ENCODE results near the gene ANKRD40. TPM values are rescaled to one million over a fixed set of nuclear protein-coding genes. Genes with fewer than 3 reads are reported as not detected.

The ANKRD40 gene
- total RNA-seq, 2 experiments from 2014 or later = 31.1 to 34.2 TPM

- H3K36me3 Mint-ChIP-seq (ENCODE audit: low read depth) = peaks cover 1% of the 10 kb centered on the region
- ChIA-PET POLR2A (no interaction called here), CTCF (no interaction called here)
- no peak for DNase-seq
- no peak overlapping the region for H3K4me3 Mint-ChIP-seq
- no peaks in the 10 kb centered on the region for H3K4me1 Mint-ChIP-seq
- H3K27me3 Mint-ChIP-seq = no peaks in the 10 kb centered on the region
- H3K27ac Mint-ChIP-seq = no peak overlapping the region
- H3K9me3 Mint-ChIP-seq = no peaks in the 10 kb centered on the region
Observed at GRCh38 chr17:50688245-50688644, 19.5 kb downstream of the ANKRD40 start.

DNA sequence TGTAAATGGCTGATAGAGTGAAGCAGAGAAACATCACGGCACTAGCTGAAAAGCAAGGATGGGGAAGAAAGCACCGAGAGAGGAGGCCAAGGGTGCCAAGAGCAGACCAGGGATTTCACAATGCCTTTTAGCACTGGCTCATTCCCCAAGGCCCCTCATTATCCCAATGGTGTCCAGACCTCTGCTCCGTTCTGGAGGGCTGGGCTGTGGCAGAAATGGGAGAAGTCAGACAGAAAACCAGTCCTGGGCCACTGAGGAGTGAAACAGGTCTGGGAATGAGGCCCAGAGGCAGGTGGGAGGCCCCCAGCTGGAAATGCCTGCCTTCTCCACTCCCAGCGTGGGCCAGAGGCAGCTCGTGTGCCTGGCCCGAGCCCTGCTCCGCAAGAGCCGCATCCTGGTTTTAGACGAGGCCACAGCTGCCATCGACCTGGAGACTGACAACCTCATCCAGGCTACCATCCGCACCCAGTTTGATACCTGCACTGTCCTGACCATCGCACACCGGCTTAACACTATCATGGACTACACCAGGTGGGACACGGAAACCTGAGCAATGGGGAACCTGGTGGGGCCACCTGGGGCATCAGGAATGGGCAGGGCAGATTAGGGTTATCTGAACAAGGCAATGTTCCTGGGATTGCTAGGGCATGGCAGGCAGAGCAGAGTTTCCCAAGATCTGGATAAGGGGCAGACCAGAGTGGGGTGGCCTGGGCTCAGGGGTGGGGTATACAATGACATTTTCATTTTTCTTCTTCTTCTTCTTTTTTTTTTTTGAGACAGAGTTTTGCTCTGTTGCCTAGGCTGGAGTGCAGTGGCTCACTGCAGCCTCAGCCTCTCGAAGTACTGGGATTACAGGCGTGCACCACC is 20.3 kb downstream of the ANKRD40 start:
- CTCF ChIA-PET = interaction anchor here (1.0 to 1.5 kb wide), 3 partner anchors 18 to 90 kb away, joined by 3 to 4 read pairs (median 3); no protein-coding TSS in a partner anchor
- POLR2A ChIA-PET = no interaction called here
- Mint-ChIP-seq H3K27me3 (peaks cover 2% of the 10 kb centered on the region), H3K9me3 (no peaks in the 10 kb centered on the region), H3K36me3 (ENCODE audit: low read depth) (no peaks in the 10 kb centered on the region), H3K27ac (no peak overlapping the region), H3K4me3 (no peak overlapping the region), H3K4me1 (no peaks in the 10 kb centered on the region)
- no peak for DNase-seq

DNA sequence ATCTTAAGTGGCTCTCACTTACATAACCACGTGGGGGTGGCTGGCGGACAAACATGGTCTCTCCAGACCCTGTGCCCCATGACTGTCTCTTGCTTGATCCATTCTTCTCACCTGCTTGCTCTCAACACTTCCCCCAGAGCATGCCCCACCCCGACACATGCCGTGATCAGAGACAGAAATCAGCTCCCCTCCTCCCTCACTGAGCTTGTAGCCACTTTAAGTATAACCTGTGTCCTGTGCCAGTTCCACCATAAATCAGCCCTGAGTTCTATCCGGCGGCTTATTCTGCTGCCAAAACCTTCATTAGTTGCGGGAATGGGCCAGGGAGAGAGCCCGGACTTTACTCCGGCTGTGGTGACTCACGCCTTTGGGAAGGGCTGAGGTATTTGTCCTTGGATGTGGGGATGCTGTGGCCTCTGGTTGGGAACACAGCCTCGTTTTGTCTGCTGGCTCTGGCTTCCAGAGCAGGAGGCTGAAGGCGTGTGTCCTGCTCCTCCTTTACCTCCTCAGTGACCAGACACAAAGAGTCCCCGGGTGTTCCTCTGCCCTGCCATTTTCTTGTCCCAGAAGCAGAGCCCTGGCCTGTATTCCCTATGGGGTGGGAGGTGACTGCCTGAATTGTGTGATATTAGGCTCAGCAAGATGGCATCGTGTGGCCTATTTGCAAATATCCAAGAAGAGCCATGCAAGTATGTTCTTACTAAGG is 21.1 kb downstream of the ANKRD40 start:
- POLR2A ChIA-PET = no interaction called here
- Mint-ChIP-seq H3K9me3 (no peaks in the 10 kb centered on the region), H3K4me1 (no peaks in the 10 kb centered on the region), H3K27me3 (peaks cover 9% of the 10 kb centered on the region), H3K4me3 (no peak overlapping the region), H3K36me3 (ENCODE audit: low read depth) (no peaks in the 10 kb centered on the region), H3K27ac (no peak overlapping the region)
- CTCF ChIA-PET = interaction anchor here (1.0 to 1.5 kb wide), 3 partner anchors 18 to 90 kb away, joined by 3 to 4 read pairs (median 3); no protein-coding TSS in a partner anchor
- no peak for DNase-seq

- ChIA-PET POLR2A (no interaction called here), CTCF (interaction anchor here (0.5 to 1.7 kb wide), 5 partner anchors 15 to 91 kb away, joined by 3 to 4 read pairs (median 3); no protein-coding TSS in a partner anchor)
- no peak overlapping the region for H3K4me3 Mint-ChIP-seq
- peaks cover 16% of the 10 kb centered on the region for H3K27me3 Mint-ChIP-seq
- no peaks in the 10 kb centered on the region for H3K36me3 Mint-ChIP-seq (ENCODE audit: low read depth)
- H3K27ac Mint-ChIP-seq = no peak overlapping the region
- no peaks in the 10 kb centered on the region for H3K9me3 Mint-ChIP-seq
- H3K4me1 Mint-ChIP-seq = peaks cover 6% of the 10 kb centered on the region
- no peak for DNase-seq
Observed at GRCh38 chr17:50685691-50686493, 21.8 kb downstream of the ANKRD40 start.

DNA sequence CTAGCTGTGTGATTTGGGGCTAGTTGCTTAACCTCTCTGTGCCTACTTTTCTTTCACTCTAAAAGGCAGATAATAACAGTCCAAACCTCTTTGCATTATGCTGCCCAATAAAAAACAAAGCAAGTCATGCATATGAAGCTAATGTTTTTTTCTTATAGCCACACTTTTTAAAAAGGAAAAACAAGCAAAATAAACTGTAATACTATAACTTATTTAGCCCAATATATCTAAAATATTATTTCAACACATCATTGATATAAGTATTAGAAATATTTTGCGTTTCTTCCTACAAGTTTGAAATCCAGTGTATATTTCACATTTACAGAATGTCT is 22.4 kb downstream of the ANKRD40 start:
- Mint-ChIP-seq H3K27ac (no peak overlapping the region), H3K9me3 (no peaks in the 10 kb centered on the region), H3K36me3 (ENCODE audit: low read depth) (no peaks in the 10 kb centered on the region), H3K4me3 (no peak overlapping the region), H3K4me1 (peaks cover 6% of the 10 kb centered on the region), H3K27me3 (peaks cover 20% of the 10 kb centered on the region)
- POLR2A ChIA-PET = no interaction called here
- DNase-seq = no peak
- CTCF ChIA-PET = interaction anchor here (0.5 to 1.7 kb wide), 4 partner anchors 11 to 32 kb away, joined by 3 to 4 read pairs (median 4); no protein-coding TSS in a partner anchor

- peaks cover 25% of the 10 kb centered on the region for H3K27me3 Mint-ChIP-seq
- DNase-seq = no peak
- no peaks in the 10 kb centered on the region for H3K36me3 Mint-ChIP-seq (ENCODE audit: low read depth)
- H3K4me1 Mint-ChIP-seq = peaks cover 6% of the 10 kb centered on the region
- ChIA-PET POLR2A (no interaction called here), CTCF (interaction anchor here (0.5 to 1.7 kb wide), 6 partner anchors 11 to 287 kb away, joined by 3 to 4 read pairs (median 3); partner anchors contain the start of gene LRRC59)
- no peaks in the 10 kb centered on the region for H3K9me3 Mint-ChIP-seq
- no peak overlapping the region for H3K27ac Mint-ChIP-seq
- no peak overlapping the region for H3K4me3 Mint-ChIP-seq
Observed at GRCh38 chr17:50684612-50685333, 22.9 kb downstream of the ANKRD40 start.

DNA sequence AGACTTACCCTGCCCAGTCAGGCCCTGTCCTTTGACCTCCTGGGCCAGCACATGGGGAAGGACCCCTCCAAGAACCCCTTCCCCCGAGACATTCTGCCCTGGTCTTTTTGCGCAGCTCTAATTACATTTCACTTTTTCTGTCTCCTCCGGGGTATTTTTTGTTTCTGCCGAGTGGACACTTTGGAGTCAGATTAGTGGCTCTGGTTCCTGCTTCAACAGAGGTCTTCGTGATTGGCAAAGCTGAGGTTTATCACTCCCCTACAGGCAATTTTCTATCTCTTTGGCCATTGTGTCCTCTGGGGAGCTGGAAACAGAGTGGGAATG is 23.5 kb downstream of the ANKRD40 start:
- no peaks in the 10 kb centered on the region for H3K9me3 Mint-ChIP-seq
- POLR2A ChIA-PET = no interaction called here
- CTCF ChIA-PET = interaction anchor here (1.2 kb wide), 1 partner anchor 54 kb away, joined by 3 read pairs; no protein-coding TSS in a partner anchor
- DNase-seq = no peak
- peaks cover 25% of the 10 kb centered on the region for H3K27me3 Mint-ChIP-seq
- no peak overlapping the region for H3K27ac Mint-ChIP-seq
- peaks cover 6% of the 10 kb centered on the region for H3K4me1 Mint-ChIP-seq
- no peak overlapping the region for H3K4me3 Mint-ChIP-seq
- H3K36me3 Mint-ChIP-seq (ENCODE audit: low read depth) = no peaks in the 10 kb centered on the region

- H3K27me3 Mint-ChIP-seq = peaks cover 25% of the 10 kb centered on the region
- no peak overlapping the region for H3K4me3 Mint-ChIP-seq
- no peak for DNase-seq
- no peaks in the 10 kb centered on the region for H3K36me3 Mint-ChIP-seq (ENCODE audit: low read depth)
- no peak overlapping the region for H3K27ac Mint-ChIP-seq
- ChIA-PET POLR2A (no interaction called here), CTCF (interaction anchor here (1.2 to 1.5 kb wide), 2 partner anchors 54 to 190 kb away, joined by 3 to 4 read pairs; no protein-coding TSS in a partner anchor)
- peaks cover 6% of the 10 kb centered on the region for H3K4me1 Mint-ChIP-seq
- H3K9me3 Mint-ChIP-seq = no peaks in the 10 kb centered on the region
Observed at GRCh38 chr17:50683434-50684287, 24.1 kb downstream of the ANKRD40 start.

DNA sequence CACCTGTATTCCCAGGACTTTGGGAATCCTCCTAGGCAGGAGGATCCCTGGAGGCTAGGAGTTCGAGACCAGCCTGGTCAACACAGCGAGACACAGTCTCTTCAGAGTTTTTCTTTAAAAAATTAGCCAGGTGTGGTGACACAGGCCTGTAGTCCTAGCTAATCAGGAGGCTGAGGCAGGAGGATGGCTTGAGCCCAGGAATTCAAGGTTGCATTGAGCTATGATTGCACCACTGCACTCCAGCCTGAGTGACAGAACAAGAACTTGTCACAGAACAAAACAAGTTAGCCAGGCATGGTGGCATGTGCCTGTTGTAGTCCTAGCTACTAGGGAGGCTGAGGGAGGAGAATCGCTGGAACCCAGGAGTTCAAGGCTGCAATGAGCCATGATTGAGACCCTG is 24.8 kb downstream of the ANKRD40 start:
- Mint-ChIP-seq H3K36me3 (ENCODE audit: low read depth) (no peaks in the 10 kb centered on the region), H3K27ac (no peak overlapping the region)
- POLR2A ChIA-PET = no interaction called here

GRCh38 chr17:50682441-50682840 is 25.3 kb downstream of the ANKRD40 start:
- H3K27me3 Mint-ChIP-seq = peaks cover 25% of the 10 kb centered on the region
- DNase-seq = no peak
- no peaks in the 10 kb centered on the region for H3K9me3 Mint-ChIP-seq
- ChIA-PET POLR2A (no interaction called here), CTCF (interaction anchor here (1.5 kb wide), 1 partner anchor 189 kb away, joined by 4 read pairs; no protein-coding TSS in a partner anchor)
- no peak overlapping the region for H3K4me3 Mint-ChIP-seq
- no peak overlapping the region for H3K27ac Mint-ChIP-seq
- H3K36me3 Mint-ChIP-seq (ENCODE audit: low read depth) = no peaks in the 10 kb centered on the region
- H3K4me1 Mint-ChIP-seq = peaks cover 6% of the 10 kb centered on the region

More for the DNA sequence above, 24.8 kb downstream of the ANKRD40 start:
- DNase-seq = no peak
- Mint-ChIP-seq H3K27me3 (peaks cover 25% of the 10 kb centered on the region), H3K9me3 (no peaks in the 10 kb centered on the region), H3K4me1 (peaks cover 6% of the 10 kb centered on the region), H3K4me3 (no peak overlapping the region)
- CTCF ChIA-PET = interaction anchor here (1.5 kb wide), 1 partner anchor 189 kb away, joined by 4 read pairs; no protein-coding TSS in a partner anchor

GRCh38 chr17:50681263-50682200 is 26.2 kb downstream of the ANKRD40 start:
- Mint-ChIP-seq H3K4me1 (peaks cover 6% of the 10 kb centered on the region), H3K36me3 (ENCODE audit: low read depth) (no peaks in the 10 kb centered on the region), H3K27ac (no peak overlapping the region), H3K4me3 (no peak overlapping the region), H3K9me3 (no peaks in the 10 kb centered on the region), H3K27me3 (peaks cover 25% of the 10 kb centered on the region)
- ChIA-PET CTCF (no interaction called here), POLR2A (no interaction called here)
- DNase-seq = no peak
